ENCODE results near the gene GPRIN3. TPM values are rescaled to one million over a fixed set of nuclear protein-coding genes. Genes with fewer than 3 reads are reported as not detected.
"Not testable (repeated sequence)": the region's sequence is repeated elsewhere in the genome, so short reads cannot be mapped to it uniquely, and the experiment has no call there.

GPRIN3 gene
- total RNA-seq, 8 experiments from 2014 or later = 1.2 to 20.1 (median 7.6) TPM

GRCh38 chr4:89259301-89260028 lies 48.1 kb downstream of the GPRIN3 start:
- peaks cover 6 to 10% of the 10 kb centered on the region in 2 donors for H3K4me1 ChIP-seq (replicated peaks in 1 of 2)
- WGBS, 10 experiments = 20 to 96% (median 67%) methylated on average over 1 to 4 of the region's 4 CpGs; no CpG with 5 or more reads in 1 of the 10 experiments
- ATAC-seq (replicated peaks in 6 of 8) = peak in 3 of 8 experiments; percentile 90 to 94 (median 92)
- in situ Hi-C loops (cut with MboI; ENCODE audit: low pct_unique_long_range_greater_than_20kb in 2 of 9, low sequenced_read_pairs in 9 of 9, unreplicated experiment in 9 of 9) = no loop called here
- H3K27ac ChIP-seq = no peak overlapping the region
- H3K4me3 ChIP-seq = no peak overlapping the region

DNA sequence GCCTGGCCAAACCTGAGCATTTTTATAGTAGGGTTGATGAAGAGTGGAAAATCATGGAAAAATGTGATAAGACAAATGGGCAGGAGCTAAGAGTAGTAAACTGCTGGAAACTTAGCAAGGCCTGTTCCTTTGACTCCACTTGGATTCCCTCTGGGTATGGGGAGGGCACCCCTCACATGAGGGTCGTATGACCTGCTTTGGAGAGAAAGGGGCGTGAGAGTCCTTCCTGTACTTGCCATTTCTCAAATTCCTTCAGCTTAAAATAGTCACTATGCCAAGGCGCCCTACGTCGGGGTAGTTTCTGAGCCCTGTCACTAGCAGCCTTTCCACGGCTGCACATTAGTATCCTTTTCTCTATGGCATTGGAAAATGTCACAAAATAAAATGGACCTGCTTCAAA lies 49.1 kb downstream of the GPRIN3 start:
- Histone ChIP-seq H3K27ac (no peak overlapping the region), H3K4me3 (no peak overlapping the region), H3K4me1 (replicated peaks in 1 of 2) (peaks cover 6 to 10% of the 10 kb centered on the region in 2 donors)
- ATAC-seq (replicated peaks in 6 of 8) = no peak
- WGBS, 10 experiments = 17 to 89% (median 70%) methylated on average over 1 to 6 of the region's 6 CpGs; no CpG with 5 or more reads in 3 of the 10 experiments
- in situ Hi-C loops (cut with MboI; ENCODE audit: low pct_unique_long_range_greater_than_20kb in 2 of 9, low sequenced_read_pairs in 9 of 9, unreplicated experiment in 9 of 9) = no loop called here

- ATAC-seq (replicated peaks in 6 of 8) = peak in 1 of 8 experiments; percentile 39
- in situ Hi-C loops (cut with MboI; ENCODE audit: low pct_unique_long_range_greater_than_20kb in 2 of 9, low sequenced_read_pairs in 9 of 9, unreplicated experiment in 9 of 9) = no loop called here
- H3K27ac ChIP-seq = no peak overlapping the region
- peaks cover 6 to 10% of the 10 kb centered on the region in 2 donors for H3K4me1 ChIP-seq (replicated peaks in 1 of 2)
- WGBS, 10 experiments = 50 to 91% (median 85%) methylated on average over 1 to 2 of the region's 2 CpGs; no CpG with 5 or more reads in 4 of the 10 experiments
- no peak overlapping the region for H3K4me3 ChIP-seq
Measured at GRCh38 chr4:89257376-89257775, 50.2 kb downstream of the GPRIN3 start.

DNA sequence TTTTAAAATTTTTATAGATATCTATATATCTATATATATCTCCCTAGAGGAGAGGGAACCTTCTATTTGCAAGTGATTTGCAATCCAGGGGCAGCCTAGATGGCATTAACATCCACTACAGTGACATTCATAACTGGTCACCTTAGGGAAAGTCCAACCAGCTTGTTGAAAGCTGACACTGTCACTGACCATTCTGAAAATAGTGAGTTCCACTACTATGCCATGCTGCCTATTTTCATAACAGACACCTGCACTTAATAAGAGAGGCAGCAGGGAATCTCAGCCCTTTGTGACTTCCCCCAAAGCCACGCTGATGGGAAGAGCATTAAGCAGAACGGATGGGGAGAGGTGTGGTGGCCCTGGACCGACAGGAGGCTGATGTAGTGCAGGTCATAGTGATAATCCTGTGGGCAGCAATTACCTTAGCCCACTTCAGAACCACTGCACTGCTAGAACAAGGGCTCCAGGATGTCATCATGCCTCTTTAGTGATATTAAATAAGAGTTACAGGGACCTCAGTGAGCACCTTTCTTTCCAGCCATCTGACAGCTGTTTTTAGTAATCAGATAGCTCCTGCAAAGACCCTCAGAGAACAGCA lies 51.3 kb downstream of the GPRIN3 start:
- Histone ChIP-seq H3K4me3 (no peak overlapping the region), H3K4me1 (replicated peaks in 1 of 2) (peaks cover 6 to 10% of the 10 kb centered on the region in 2 donors), H3K27ac (no peak overlapping the region)
- WGBS, 10 experiments = 33 to 100% (median 80%) methylated on average over 1 to 3 of the region's 3 CpGs; no CpG with 5 or more reads in 6 of the 10 experiments
- peak in 2 of 8 experiments; percentile 22 to 56 for ATAC-seq (replicated peaks in 6 of 8)
- in situ Hi-C loops (cut with MboI; ENCODE audit: low pct_unique_long_range_greater_than_20kb in 2 of 9, low sequenced_read_pairs in 9 of 9, unreplicated experiment in 9 of 9) = no loop called here

DNA sequence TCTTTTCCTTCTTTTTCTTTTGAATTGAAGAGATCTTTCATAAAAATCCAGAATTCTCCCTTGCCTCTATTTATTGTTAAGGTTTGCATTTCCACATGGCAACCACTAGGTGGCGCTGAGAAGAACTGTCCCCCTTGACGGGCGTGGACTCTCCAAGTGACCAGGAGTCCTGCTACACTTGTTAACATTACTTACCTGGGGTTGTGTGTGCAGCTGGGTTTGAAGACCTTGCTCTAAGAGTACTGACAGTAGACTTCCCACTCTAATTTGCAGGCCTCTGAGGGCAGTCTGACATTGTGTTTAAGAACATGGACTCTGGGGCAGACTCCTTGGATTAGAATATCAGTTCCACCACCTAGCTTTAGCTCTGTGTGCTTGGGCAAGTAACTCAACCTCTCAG lies 52.8 kb downstream of the GPRIN3 start:
- H3K4me3 ChIP-seq = no peak overlapping the region
- peaks cover 6 to 10% of the 10 kb centered on the region in 2 donors for H3K4me1 ChIP-seq (replicated peaks in 1 of 2)
- ATAC-seq (replicated peaks in 6 of 8) = no peak
- H3K27ac ChIP-seq = no peak overlapping the region
- WGBS, 10 experiments = 0 to 32% (median 14%) methylated on average over 2 to 3 of the region's 3 CpGs; no CpG with 5 or more reads in 2 of the 10 experiments
- in situ Hi-C loops (cut with MboI; ENCODE audit: low pct_unique_long_range_greater_than_20kb in 2 of 9, low sequenced_read_pairs in 9 of 9, unreplicated experiment in 9 of 9) = no loop called here

DNA sequence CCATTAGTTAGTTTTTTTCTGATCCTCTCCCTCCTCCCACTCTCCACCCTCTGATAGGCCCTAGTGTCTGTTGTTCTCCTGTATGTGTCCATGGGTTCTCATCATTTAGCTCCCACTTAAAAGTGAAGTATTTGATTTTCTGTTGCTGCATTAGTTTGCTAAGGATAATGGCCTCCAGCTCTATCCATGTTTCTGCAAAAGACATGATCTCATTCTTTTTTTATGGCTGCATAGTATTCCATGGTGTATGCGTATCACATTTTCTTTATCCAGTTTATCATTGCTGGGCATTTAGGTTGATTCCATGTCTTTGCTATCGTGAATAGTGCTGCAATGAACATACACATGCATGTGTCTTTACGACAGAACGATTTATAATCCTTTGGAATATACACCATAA lies 53.3 kb downstream of the GPRIN3 start:
- 0 to 100% (median 75%) methylated on average over 1 to 4 of the region's 4 CpGs for WGBS, 10 experiments
- in situ Hi-C loops (cut with MboI; ENCODE audit: low pct_unique_long_range_greater_than_20kb in 2 of 9, low sequenced_read_pairs in 9 of 9, unreplicated experiment in 9 of 9); ATAC-seq (replicated peaks in 6 of 8); H3K27ac ChIP-seq; H3K4me3 ChIP-seq: not testable (repeated sequence)
- peaks cover 6 to 10% of the 10 kb centered on the region in 2 donors for H3K4me1 ChIP-seq (replicated peaks in 1 of 2)

- in situ Hi-C loops (cut with MboI; ENCODE audit: low pct_unique_long_range_greater_than_20kb in 2 of 9, low sequenced_read_pairs in 9 of 9, unreplicated experiment in 9 of 9) = no loop called here
- no peak overlapping the region for H3K27ac ChIP-seq
- H3K4me1 ChIP-seq (replicated peaks in 1 of 2) = peaks cover 6 to 10% of the 10 kb centered on the region in 2 donors
- no peak for ATAC-seq (replicated peaks in 6 of 8)
- WGBS, 10 experiments = 25 to 100% (median 81%) methylated on average over 1 of the region's 1 CpG; no CpG with 5 or more reads in 4 of the 10 experiments
- H3K4me3 ChIP-seq = no peak overlapping the region
Measured at GRCh38 chr4:89253935-89254334, 53.7 kb downstream of the GPRIN3 start.

- WGBS, 10 experiments = 59 to 100% (median 82%) methylated on average over 1 to 4 of the region's 4 CpGs; no CpG with 5 or more reads in 2 of the 10 experiments
- ATAC-seq (replicated peaks in 6 of 8) = no peak
- Histone ChIP-seq H3K4me3 (no peak overlapping the region), H3K4me1 (replicated peaks in 1 of 2) (peaks cover 6 to 10% of the 10 kb centered on the region in 2 donors), H3K27ac (no peak overlapping the region)
- in situ Hi-C loops (cut with MboI; ENCODE audit: low pct_unique_long_range_greater_than_20kb in 2 of 9, low sequenced_read_pairs in 9 of 9, unreplicated experiment in 9 of 9) = no loop called here
Measured at GRCh38 chr4:89253311-89253710, 54.3 kb downstream of the GPRIN3 start.

- H3K4me1 ChIP-seq (replicated peaks in 1 of 2) = peaks cover 2 to 3% of the 10 kb centered on the region in 2 donors
- in situ Hi-C loops (cut with MboI; ENCODE audit: low pct_unique_long_range_greater_than_20kb in 2 of 9, low sequenced_read_pairs in 9 of 9, unreplicated experiment in 9 of 9) = no loop called here
- no peak for ATAC-seq (replicated peaks in 6 of 8)
- H3K4me3 ChIP-seq = no peak overlapping the region
- H3K27ac ChIP-seq = no peak overlapping the region
Measured at GRCh38 chr4:89251396-89251795, 56.2 kb downstream of the GPRIN3 start.

GRCh38 chr4:89249716-89250361 lies 57.8 kb downstream of the GPRIN3 start:
- in situ Hi-C loops (cut with MboI; ENCODE audit: low pct_unique_long_range_greater_than_20kb in 2 of 9, low sequenced_read_pairs in 9 of 9, unreplicated experiment in 9 of 9) = loop anchor here in 2 of 9 experiments (25.0 kb wide), 1 partner anchor 187 kb away; no protein-coding TSS in a partner anchor
- 69 to 100% (median 88%) methylated on average over 2 to 9 of the region's 13 CpGs; no CpG with 5 or more reads in 1 of the 10 experiments for WGBS, 10 experiments
- Histone ChIP-seq H3K4me3 (no peak overlapping the region), H3K4me1 (replicated peaks in 1 of 2) (peaks cover 0 to 6% of the 10 kb centered on the region in 2 donors), H3K27ac (no peak overlapping the region)
- ATAC-seq (replicated peaks in 6 of 8) = no peak

DNA sequence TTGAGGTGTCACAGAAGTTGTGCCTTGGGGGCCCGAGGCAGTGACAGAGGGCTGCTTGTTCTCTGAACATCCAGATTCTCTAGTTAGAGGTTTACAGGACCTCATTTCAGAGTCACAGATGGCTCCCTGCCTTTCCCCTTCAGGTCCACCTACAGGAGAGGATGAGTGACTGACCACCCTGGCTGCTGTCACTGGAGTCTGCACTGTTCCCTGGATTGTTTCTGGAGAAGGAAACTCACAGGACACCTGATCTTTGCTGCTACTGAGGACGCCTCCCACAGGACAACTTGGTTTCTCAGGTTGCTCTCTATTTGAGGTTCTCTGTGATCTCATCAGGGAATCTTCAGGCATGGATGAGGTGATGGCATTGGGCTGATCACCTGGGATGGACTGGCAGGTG lies 58.3 kb downstream of the GPRIN3 start:
- 91 to 100% methylated on average over 1 of the region's 2 CpGs; no CpG with 5 or more reads in 8 of the 10 experiments for WGBS, 10 experiments
- Histone ChIP-seq H3K27ac (no peak overlapping the region), H3K4me3 (no peak overlapping the region), H3K4me1 (replicated peaks in 1 of 2) (peaks cover 0 to 6% of the 10 kb centered on the region in 2 donors)
- ATAC-seq (replicated peaks in 6 of 8) = no peak
- in situ Hi-C loops (cut with MboI; ENCODE audit: low pct_unique_long_range_greater_than_20kb in 2 of 9, low sequenced_read_pairs in 9 of 9, unreplicated experiment in 9 of 9) = loop anchor here in 2 of 9 experiments (25.0 kb wide), 1 partner anchor 188 kb away; no protein-coding TSS in a partner anchor

DNA sequence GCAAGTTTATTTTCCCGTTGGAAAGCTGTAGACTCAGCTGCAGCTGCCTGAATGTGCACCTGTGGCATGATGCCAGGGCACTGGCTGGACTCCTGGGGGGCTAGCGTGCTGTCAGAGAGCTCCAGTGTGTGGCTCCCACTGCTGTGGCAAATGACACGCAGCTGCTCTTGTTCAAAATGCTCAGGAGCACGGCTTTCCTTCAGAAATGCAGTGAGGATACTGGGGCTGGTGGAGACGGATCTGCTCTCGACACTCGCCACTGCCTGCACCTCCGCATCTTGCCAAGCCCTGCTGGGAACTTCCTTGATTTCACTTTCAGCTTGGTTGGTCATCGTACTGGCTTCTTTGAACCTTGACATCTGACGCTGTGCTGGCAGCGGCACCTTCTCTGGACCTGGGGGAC lies 58.7 kb downstream of the GPRIN3 start:
- H3K4me3 ChIP-seq = no peak overlapping the region
- H3K4me1 ChIP-seq (replicated peaks in 1 of 2) = peaks cover under 1 to 6% of the 10 kb centered on the region in 2 donors
- no peak overlapping the region for H3K27ac ChIP-seq
- in situ Hi-C loops (cut with MboI; ENCODE audit: low pct_unique_long_range_greater_than_20kb in 2 of 9, low sequenced_read_pairs in 9 of 9, unreplicated experiment in 9 of 9) = loop anchor here in 2 of 9 experiments (25.0 kb wide), 1 partner anchor 188 kb away; no protein-coding TSS in a partner anchor
- peak in 1 of 8 experiments; percentile 25 for ATAC-seq (replicated peaks in 6 of 8)
- 65 to 100% (median 80%) methylated on average over 1 to 3 of the region's 11 CpGs; no CpG with 5 or more reads in 5 of the 10 experiments for WGBS, 10 experiments

DNA sequence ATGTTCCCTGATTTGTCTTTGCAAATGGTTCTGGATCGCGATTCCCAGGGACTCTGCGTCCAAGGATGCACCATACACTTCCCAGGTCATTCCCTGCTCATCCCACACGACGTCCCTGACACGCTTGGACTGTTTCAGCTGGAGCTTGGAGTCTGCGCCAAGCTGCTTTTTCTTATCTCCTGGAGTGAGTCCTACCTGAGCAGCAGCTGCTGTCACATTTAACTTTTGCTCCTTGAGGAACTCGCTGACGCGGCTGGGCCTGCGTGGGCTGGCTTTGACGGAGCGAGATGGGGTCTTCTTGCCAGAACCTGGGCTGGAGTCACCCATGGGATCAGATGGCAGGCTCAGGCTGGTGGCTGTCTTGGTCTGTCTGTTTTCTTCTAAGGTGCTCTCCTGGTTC lies 59.6 kb downstream of the GPRIN3 start:
- WGBS, 10 experiments = 76 to 100% (median 96%) methylated on average over 1 to 9 of the region's 13 CpGs; no CpG with 5 or more reads in 4 of the 10 experiments
- Histone ChIP-seq H3K4me3 (no peak overlapping the region), H3K27ac (no peak overlapping the region), H3K4me1 (replicated peaks in 1 of 2) (peaks cover 8 to 13% of the 10 kb centered on the region in 2 donors)
- ATAC-seq (replicated peaks in 6 of 8) = no peak
- in situ Hi-C loops (cut with MboI; ENCODE audit: low pct_unique_long_range_greater_than_20kb in 2 of 9, low sequenced_read_pairs in 9 of 9, unreplicated experiment in 9 of 9) = loop anchor here in 2 of 9 experiments (25.0 kb wide), 1 partner anchor 189 kb away; no protein-coding TSS in a partner anchor

Measured in motor neuron (in vitro differentiated cells).